IPS-11a (cell line): ENCODE data around the gene NHSL2.
"Not testable (repeated sequence)": the region's sequence is repeated elsewhere in the genome, so short reads cannot be mapped to it uniquely, and the experiment has no call there.

ENCODE experiments used
- H3K4me3 ChIP-seq: one replicate; pipeline ENCODE4 v1.5.1; 2013; ENCODE audit warnings: low read depth, low read length, control low read depth

Gene NHSL2

DNA sequence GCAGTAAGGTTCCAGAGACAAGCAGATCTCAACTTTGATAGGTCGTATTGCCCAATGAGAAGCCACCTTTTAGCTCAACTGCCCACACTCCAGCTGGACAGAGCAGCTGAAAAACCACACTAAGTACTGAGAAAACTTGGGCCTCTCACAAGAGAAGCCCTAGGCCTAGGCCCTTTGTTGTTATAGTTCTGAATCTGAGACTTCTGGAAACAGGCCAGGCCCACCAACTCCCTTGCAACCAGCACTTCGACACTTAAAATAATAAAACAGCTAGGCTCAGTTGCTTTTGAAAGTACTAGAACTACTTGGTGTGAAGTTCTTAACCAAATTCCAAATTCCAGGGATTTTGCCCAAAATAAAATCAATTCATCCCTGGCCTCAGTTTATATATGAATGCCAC, 234.5 kb downstream of the NHSL2 start:
- H3K4me3 ChIP-seq = no peak overlapping the region

DNA sequence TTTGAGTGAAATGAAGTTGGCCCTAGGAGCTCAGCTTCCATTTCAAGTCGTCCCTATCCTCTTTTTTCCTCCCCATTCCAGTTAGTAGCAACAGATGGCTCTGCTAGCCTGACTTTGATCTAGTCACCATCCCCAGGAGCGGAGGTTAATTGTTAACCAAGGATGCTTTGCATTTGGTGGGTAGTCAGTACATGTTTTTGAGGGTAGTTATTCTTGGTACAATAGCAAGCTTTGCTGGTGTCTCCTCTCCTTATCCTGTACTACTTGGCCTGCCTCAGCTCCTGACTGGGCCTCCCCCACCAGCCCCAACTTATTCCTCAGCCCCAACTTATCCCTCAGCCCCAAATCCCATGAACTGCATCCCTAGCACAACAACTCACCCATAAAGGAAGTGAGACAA, 235.9 kb downstream of the NHSL2 start:
- no peak overlapping the region for H3K4me3 ChIP-seq

DNA sequence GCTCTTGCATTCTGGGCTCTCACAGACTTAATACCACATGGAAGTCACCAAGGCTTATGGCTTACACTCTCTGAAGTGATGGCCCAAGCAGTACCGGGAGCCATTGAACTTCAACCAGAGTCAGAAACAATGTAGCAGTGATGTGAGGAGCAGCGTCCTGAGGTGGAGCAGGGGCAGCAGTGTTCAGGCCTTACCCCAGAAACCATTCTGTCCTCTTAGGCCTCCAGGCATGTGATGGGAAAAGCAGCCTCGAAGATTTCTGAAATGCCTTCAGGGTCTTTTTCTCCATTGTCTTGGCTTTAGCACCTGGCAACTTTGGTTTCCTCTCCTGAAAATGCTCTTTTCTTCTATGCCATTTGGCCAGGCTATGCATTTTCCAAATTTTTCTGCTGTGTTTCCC, 248.1 kb downstream of the NHSL2 start:
- H3K4me3 ChIP-seq = no peak overlapping the region

DNA sequence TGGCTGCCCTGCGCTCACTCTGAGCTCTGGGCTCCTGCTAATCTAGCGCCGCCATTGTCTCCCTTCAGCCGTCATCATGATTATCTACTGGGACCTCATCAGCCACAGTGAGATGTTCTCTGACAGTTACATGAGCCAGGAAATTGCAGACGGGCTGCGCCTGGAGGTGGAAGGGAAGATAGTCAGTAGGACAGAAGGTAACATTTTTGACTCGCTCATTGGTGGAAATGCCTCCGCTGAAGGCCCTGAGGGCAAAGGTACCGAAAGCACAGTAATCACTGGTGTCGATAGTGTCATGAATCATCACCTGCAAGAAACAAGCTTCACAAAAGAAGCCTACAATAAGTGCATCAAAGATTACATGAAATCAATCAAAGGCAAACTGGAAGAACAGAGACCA, 249.1 kb downstream of the NHSL2 start:
- H3K4me3 ChIP-seq = no peak overlapping the region

DNA sequence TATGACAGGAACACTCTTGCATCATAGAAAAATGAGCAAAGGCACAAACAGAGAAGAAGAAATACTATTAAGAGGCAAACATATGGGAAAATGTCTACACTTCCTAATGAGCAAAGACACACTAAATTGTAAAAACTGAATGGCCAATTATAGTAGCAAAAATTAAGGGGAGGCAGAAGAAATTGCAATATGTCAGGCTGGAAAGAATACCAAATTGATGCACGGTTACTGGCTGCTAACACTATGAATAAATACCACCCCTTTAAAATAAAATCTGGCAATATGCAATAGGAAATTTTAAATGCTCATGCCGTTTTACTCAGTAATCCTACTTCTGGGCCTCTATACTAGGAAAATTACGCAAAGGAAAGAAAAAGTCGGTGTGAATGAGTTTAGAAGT, 254.9 kb downstream of the NHSL2 start:
- no peak overlapping the region for H3K4me3 ChIP-seq

DNA sequence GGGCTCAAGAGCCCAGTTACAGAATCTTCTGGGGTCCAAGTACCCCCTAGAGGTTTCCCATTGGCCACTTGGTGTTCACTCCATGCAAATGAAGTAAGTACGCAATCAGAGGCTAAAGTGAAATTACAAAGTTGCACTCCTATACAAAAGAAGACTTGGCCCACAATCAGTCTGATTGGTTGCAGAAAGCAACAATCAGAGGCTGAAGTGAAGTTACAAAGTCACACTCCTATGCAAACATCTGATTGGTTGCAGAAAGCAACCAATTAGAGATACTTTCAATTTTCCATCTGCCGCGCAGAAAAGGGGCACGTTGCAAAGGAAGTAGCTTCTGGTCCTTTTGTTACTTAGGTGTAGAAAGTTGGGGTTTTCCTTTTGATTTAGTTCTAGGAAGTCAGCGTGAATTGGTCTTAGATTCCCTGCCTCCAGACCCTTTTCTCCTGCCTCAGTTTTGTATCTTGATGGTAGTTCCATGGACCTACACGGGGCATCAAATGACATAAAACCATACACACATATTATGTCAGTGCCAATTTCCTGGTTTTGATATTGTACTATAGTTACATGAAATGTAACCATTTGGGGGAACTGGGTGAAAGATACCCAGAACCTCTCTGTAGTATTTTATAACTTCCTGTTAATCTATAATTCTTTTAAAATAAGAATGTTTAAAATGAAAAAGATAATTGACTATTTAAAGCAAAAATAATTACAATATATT, 258.5 kb downstream of the NHSL2 start:
- H3K4me3 ChIP-seq = no peak overlapping the region

DNA sequence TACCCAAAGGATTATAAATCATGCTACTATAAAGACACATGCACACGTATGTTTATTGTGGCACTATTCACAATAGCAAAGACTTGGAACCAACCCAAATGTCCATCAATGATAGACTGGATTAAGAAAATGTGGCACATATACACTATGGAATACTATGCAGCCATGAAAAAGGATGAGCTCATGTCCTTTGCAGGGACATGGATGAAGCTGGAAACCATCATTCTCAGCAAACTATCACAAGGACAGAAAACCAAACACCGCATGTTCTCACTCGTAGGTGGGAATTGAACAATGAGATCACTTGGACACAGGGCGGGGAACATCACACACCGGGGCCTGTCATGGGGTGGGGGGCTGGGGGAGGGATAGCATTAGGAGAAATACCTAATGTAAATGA, 265.6 kb downstream of the NHSL2 start:
- not testable (repeated sequence) for H3K4me3 ChIP-seq

DNA sequence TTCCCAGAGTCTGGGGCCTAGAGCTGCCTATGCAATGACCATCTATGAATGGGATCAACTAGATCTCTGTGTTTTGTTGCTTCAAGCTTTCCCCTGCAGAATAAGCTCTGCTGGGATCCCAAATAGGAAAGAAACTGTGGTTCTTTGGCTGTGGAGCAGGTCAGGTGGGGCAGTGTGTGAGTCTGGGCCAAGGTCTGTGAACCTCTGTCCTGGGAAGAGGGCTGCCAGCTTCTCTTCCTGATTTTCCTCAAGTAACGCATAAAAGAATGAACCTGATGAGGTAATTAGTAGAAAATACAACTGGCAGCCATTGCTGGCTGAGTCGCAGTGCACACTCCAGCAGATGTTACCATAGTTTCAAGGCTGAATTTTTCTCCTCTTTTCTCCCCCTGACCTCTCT, 266.3 kb downstream of the NHSL2 start:
- H3K4me3 ChIP-seq = no peak overlapping the region

DNA sequence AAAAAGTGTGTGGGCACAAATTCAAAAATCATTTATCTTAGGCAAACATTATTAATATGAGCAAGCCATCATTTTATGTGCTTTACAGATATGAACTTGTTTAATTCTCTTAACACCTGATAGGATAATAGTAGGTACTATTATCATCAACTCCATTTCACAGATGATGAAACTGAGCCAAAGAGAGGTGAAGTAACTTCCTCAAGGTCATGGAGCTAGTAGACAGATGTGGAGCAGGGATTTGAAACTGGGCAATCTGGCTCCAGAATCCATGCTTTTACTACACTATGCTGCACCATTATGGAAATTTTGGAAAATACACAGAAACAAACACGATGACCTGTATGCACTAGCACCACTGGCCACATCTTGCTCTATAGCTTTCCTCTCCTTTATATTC, 269.9 kb downstream of the NHSL2 start:
- no peak overlapping the region for H3K4me3 ChIP-seq

DNA sequence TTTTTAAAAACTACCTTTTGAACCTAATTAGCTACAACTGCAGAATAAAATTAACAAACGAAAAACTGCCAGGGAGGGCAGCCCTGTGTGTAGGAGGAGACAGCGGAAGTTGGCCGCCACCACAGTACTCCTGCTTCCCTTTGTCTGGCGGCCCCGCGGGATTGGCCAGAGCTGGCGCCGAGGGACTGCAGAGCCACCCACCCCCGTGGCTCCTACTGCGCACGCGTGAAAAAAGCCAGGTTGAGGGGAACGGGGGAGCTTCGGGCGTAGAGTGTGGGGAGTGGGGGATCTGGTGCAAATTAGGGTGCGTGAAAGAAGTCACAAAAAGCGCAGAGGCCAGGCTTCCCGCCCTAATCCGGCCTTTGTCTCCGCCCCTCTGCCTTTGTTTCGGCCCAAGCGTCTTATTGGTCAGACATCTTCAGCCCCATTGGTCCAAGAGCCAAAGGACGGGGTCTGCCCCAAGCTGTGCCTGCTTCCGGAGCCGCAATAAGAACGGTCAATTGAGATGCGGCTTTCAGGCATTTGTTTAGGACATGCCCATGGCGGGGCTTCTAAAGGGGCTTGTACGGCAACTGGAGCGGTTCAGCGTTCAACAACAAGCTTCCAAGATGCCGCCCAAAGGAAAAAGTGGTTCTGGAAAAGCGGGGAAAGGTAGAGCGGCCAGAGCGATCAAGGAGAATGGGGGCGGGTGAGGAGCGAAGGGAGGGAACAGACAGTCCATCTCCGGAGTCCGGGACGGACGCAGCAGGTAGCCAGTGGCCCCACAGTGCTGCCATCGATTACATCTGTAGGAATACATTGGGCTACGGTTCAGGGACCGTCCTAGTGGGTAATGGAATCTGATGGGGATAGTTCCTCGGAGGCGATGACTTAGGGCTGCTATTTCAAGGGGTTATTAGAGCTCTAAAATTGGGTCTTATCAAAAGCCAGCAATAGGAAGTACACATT, 270.8 kb downstream of the NHSL2 start, which contains the start of gene PIN4:
PIN4 (plus strand) TSS at position 580 of the 948 bp plus-strand sequence; CDS start at position 609, 29 bp downstream.
- peak within 1 kb of the TSS; percentile 92 for H3K4me3 ChIP-seq

DNA sequence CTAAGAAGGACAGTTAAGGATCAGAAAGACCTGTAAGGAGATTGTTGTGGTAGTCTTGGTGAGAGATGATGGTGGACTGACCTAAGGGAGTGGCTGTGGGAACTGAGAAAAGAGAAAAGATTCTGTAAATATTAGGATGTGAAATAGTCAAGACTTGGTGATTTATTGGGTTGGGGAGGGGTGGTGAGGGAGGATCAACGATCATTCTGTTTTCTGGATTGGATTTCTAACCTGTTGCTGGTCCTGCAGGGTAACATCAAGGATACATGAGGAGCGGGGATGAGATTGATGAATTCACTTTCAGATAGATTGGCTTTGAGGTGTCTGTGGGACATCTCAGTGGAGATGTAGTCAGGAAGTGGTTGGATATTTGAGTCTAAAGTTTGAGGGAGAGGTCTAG, 272.3 kb downstream of the NHSL2 start:
- H3K4me3 ChIP-seq = no peak overlapping the region

DNA sequence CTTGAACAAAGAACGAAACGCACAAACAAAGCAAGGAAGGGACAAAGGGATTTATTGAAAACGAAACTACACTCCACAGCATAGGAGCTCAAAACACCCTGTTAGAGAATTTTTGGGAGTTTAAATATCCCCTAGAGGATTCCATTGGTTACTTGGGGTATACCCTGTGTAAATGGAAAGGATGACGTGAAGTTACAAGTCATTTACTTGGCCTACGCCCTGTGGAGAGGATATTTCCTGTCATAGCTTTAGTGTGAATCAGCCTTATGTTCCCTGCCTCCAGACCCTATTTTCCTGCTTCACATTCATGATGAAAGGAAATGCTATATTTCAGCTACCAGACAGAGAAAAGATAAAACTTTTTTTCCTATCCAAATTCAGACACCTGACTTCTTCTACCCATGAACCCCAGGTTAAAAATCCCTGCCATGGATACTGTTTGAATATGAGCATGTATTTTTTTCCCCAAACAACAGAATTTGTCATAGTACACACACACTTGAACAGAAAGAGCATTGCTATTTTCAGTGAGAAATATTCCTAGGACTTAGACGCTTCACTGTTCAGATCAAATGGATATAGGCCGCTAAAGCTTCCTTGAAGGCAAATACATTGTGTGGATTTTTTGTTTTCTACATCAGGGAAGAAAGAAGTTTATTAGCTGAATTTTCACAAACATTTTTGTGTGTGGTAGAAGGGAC, 291.3 kb downstream of the NHSL2 start:
- no peak overlapping the region for H3K4me3 ChIP-seq
